Measurements from ENCODE around the gene FN3K.
A peak's percentile ranks its signal among the peaks of the same experiment; 100 is the strongest.

Gene FN3K

GRCh38 chr17:82751571-82752370 lies 16.4 kb downstream of the FN3K start, which contains the start of gene TBCD (continued):
- TF ChIP-seq GLIS1 (tag by site-specific recombination; IDR thresholded peaks at IDR 0.05) (peak; percentile 96), RBAK (tag by site-specific recombination; IDR thresholded peaks at IDR 0.05) (no peak), ZNF148 (tag by site-specific recombination; IDR thresholded peaks at IDR 0.05; ENCODE audit: borderline replicate concordance) (no peak), PRDM1 (tag by site-specific recombination; IDR thresholded peaks at IDR 0.05) (no peak), KLF9 (tag by site-specific recombination; IDR thresholded peaks at IDR 0.05; ENCODE audit: low read depth) (peak; percentile 97), ZNF10 (tag by site-specific recombination; IDR thresholded peaks at IDR 0.05) (no peak; the same call in 1 of the 2 replicates), ZNF549 (tag by site-specific recombination; IDR thresholded peaks at IDR 0.05) (no peak), ZBTB10 (tag by site-specific recombination; IDR thresholded peaks at IDR 0.05) (peak; percentile 60), ZNF677 (tag by site-specific recombination; IDR thresholded peaks at IDR 0.05) (no peak), WT1 (tag by site-specific recombination; IDR thresholded peaks at IDR 0.05) (peak; percentile 56), AEBP2 (tag by site-specific recombination; IDR thresholded peaks at IDR 0.05; ENCODE audit: borderline replicate concordance) (no peak), ZNF350 (tag by site-specific recombination; IDR thresholded peaks at IDR 0.05) (no peak), ZNF416 (tag by site-specific recombination; IDR thresholded peaks at IDR 0.05) (no peak), GFI1B (tag by site-specific recombination; IDR thresholded peaks at IDR 0.05) (no peak), GLI4 (tag by site-specific recombination; IDR thresholded peaks at IDR 0.05) (no peak), ZBTB1 (tag by site-specific recombination; IDR thresholded peaks at IDR 0.05) (no peak), ZNF239 (tag by site-specific recombination; IDR thresholded peaks at IDR 0.05) (no peak), KLF8 (tag by site-specific recombination; IDR thresholded peaks at IDR 0.05) (peak; percentile 95), MZF1 (tag by site-specific recombination; IDR thresholded peaks at IDR 0.05; ENCODE audit: borderline replicate concordance) (no peak), ZNF174 (tag by site-specific recombination; IDR thresholded peaks at IDR 0.05) (no peak), SP3 (tag by site-specific recombination; IDR thresholded peaks at IDR 0.05) (peak; percentile 96), PBX3 (CRISPR knock-in tag; IDR thresholded peaks at IDR 0.05) (no peak), BCL11B (tag by site-specific recombination; IDR thresholded peaks at IDR 0.05; ENCODE audit: low read depth) (peak; percentile 90; the same call in 1 of the 2 replicates), ZNF843 (tag by site-specific recombination; IDR thresholded peaks at IDR 0.05) (peak; percentile 66), ZNF2 (tag by site-specific recombination; IDR thresholded peaks at IDR 0.05) (peak; percentile 78; the same call in 1 of the 2 replicates), ZNF561 (tag by site-specific recombination; IDR thresholded peaks at IDR 0.05; ENCODE audit: borderline replicate concordance) (peak; percentile 94), EGR2 (tag by site-specific recombination; IDR thresholded peaks at IDR 0.05; ENCODE audit: low read depth) (peak; percentile 82), ZFP69B (tag by site-specific recombination; IDR thresholded peaks at IDR 0.05) (peak; percentile 98), KLF10 (tag by site-specific recombination; IDR thresholded peaks at IDR 0.05) (peak; percentile 88), ZSCAN18 (tag by site-specific recombination; IDR thresholded peaks at IDR 0.05) (0 out of 2 replicates have a peak, but pooled peaks have one; percentile 48), ZNF366 (tag by site-specific recombination; conservative IDR thresholded peaks at IDR 0.05) (peak; percentile 69), ZNF223 (tag by site-specific recombination; IDR thresholded peaks at IDR 0.05) (no peak)

Measured in HEK293 (cell line).